ENCODE data around the gene NOX1. TPM values are rescaled to one million over a fixed set of nuclear protein-coding genes. Genes with fewer than 3 reads are reported as not detected.

NOX1 gene
- total RNA-seq, 1 donor from 2014 or later, result not detected

GRCh38 chrX:100870527-100870926 lies 3.6 kb downstream of the NOX1 start:
- no peak overlapping the region for H3K27ac Mint-ChIP-seq
- no peaks in the 10 kb centered on the region for H3K36me3 Mint-ChIP-seq (ENCODE audit: insufficient read depth)
- H3K4me1 Mint-ChIP-seq (ENCODE audit: low read depth), result peaks cover 11% of the 10 kb centered on the region
- TF ChIP-seq CTCF (IDR thresholded peaks at IDR 0.05; ENCODE audit: unreplicated experiment), result no peak
- DNase-seq (ENCODE audit: low spot score, unreplicated experiment), result no peak
- H3K9me3 Mint-ChIP-seq (ENCODE audit: low read depth), result peaks cover 7% of the 10 kb centered on the region
- no peak overlapping the region for H3K4me3 Mint-ChIP-seq (ENCODE audit: low read depth)
- no peaks in the 10 kb centered on the region for H3K27me3 Mint-ChIP-seq

DNA sequence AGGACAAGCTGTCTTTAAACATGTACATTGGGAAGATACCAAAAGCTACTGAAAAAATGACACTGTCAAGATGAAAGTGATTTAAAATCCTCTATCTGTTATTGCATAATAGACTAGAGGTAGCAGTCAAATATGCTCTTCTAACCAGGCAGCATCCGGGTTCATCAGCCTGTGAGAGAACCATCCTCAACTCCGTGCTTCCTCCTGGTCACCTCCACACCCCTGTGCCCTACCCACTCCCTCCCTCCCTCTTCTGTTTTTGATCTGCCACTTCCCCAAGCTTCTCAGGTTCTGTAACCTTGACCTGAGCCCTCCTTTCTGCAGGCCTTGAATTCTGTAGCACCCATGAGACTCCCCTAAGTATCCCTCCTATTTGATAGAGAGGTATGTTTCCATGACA lies 5.9 kb downstream of the NOX1 start:
- Mint-ChIP-seq H3K4me3 (ENCODE audit: low read depth) (no peak overlapping the region), H3K9me3 (ENCODE audit: low read depth) (peaks cover 7% of the 10 kb centered on the region), H3K27me3 (no peaks in the 10 kb centered on the region), H3K27ac (no peak overlapping the region), H3K4me1 (ENCODE audit: low read depth) (peaks cover 8% of the 10 kb centered on the region), H3K36me3 (ENCODE audit: insufficient read depth) (no peaks in the 10 kb centered on the region)
- no peak for TF ChIP-seq CTCF (IDR thresholded peaks at IDR 0.05; ENCODE audit: unreplicated experiment)
- no peak for DNase-seq (ENCODE audit: low spot score, unreplicated experiment)

- H3K27ac Mint-ChIP-seq, result no peak overlapping the region
- DNase-seq (ENCODE audit: low spot score, unreplicated experiment), result no peak
- no peaks in the 10 kb centered on the region for H3K4me1 Mint-ChIP-seq (ENCODE audit: low read depth)
- no peaks in the 10 kb centered on the region for H3K27me3 Mint-ChIP-seq
- H3K36me3 Mint-ChIP-seq (ENCODE audit: insufficient read depth), result no peaks in the 10 kb centered on the region
- no peak for TF ChIP-seq CTCF (IDR thresholded peaks at IDR 0.05; ENCODE audit: unreplicated experiment)
- no peak overlapping the region for H3K4me3 Mint-ChIP-seq (ENCODE audit: low read depth)
- H3K9me3 Mint-ChIP-seq (ENCODE audit: low read depth), result peaks cover 9% of the 10 kb centered on the region
Observed at GRCh38 chrX:100864657-100865391, 9.3 kb downstream of the NOX1 start.

DNA sequence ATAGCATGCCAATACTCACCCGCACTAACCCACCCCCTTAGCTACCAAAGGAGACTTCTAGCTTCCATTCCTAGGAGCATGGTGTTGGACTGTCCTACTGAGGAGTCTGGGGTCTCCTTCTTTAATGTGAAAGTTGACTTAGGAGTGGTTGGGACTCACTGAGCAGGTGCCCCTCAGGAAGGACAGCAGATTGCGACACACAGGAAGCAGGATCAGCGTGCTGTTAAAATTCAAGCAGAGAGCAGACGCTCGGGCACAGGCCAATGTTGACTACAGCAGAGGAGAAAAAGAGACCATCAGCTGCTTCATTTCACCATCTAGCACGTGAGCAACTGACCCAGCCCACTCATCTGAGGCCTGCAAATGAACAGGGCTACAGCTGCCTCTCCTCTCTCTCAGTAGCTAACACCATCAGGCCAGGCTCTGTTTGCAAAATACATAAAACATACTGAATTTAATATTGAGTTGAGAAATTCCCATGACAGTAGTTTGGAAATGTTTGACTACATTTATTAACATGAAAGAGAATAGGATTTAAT lies 10.8 kb downstream of the NOX1 start:
- Mint-ChIP-seq H3K36me3 (ENCODE audit: insufficient read depth) (no peaks in the 10 kb centered on the region), H3K27me3 (no peaks in the 10 kb centered on the region), H3K4me3 (ENCODE audit: low read depth) (no peak overlapping the region), H3K9me3 (ENCODE audit: low read depth) (peaks cover 11% of the 10 kb centered on the region), H3K4me1 (ENCODE audit: low read depth) (no peaks in the 10 kb centered on the region), H3K27ac (no peak overlapping the region)
- DNase-seq (ENCODE audit: low spot score, unreplicated experiment), result no peak
- no peak for TF ChIP-seq CTCF (IDR thresholded peaks at IDR 0.05; ENCODE audit: unreplicated experiment)

GRCh38 chrX:100852810-100853209 lies 21.3 kb downstream of the NOX1 start:
- TF ChIP-seq CTCF (IDR thresholded peaks at IDR 0.05; ENCODE audit: unreplicated experiment), result no peak
- Mint-ChIP-seq H3K4me3 (ENCODE audit: low read depth) (no peak overlapping the region), H3K27me3 (no peaks in the 10 kb centered on the region), H3K27ac (no peak overlapping the region), H3K9me3 (ENCODE audit: low read depth) (peaks cover 22% of the 10 kb centered on the region), H3K4me1 (ENCODE audit: low read depth) (no peaks in the 10 kb centered on the region), H3K36me3 (ENCODE audit: insufficient read depth) (no peaks in the 10 kb centered on the region)
- no peak for DNase-seq (ENCODE audit: low spot score, unreplicated experiment)
